Measurements from ENCODE around the gene RAB26.

Gene RAB26

GRCh38 chr16:2142942-2143877 lies 5.2 kb upstream of the RAB26 start:
- no peak for DNase-seq (ENCODE audit: low read depth in 3 of 3, low spot score in 1 of 3)

GRCh38 chr16:2143878-2144485 lies 4.4 kb upstream of the RAB26 start:
- no peak for DNase-seq (ENCODE audit: low read depth in 3 of 3, low spot score in 1 of 3)

- DNase-seq (ENCODE audit: low read depth in 3 of 3, low spot score in 1 of 3): no peak
Measured at GRCh38 chr16:2145843-2146242, 2.6 kb upstream of the RAB26 start.

- DNase-seq (ENCODE audit: low read depth in 3 of 3, low spot score in 1 of 3): no peak
Measured at GRCh38 chr16:2147378-2147777, 1.0 kb upstream of the RAB26 start.

- DNase-seq (ENCODE audit: low read depth in 3 of 3, low spot score in 1 of 3): no peak
Measured at GRCh38 chr16:2148714-2149629, 547 bp downstream of the RAB26 start.

GRCh38 chr16:2149630-2150417 lies 1.4 kb downstream of the RAB26 start:
- no peak for DNase-seq (ENCODE audit: low read depth in 3 of 3, low spot score in 1 of 3)

- no peak for DNase-seq (ENCODE audit: low read depth in 3 of 3, low spot score in 1 of 3)
Measured at GRCh38 chr16:2150418-2151187, 2.2 kb downstream of the RAB26 start.

- DNase-seq (ENCODE audit: low read depth in 3 of 3, low spot score in 1 of 3): no peak
Measured at GRCh38 chr16:2151188-2152091, 3.0 kb downstream of the RAB26 start.

- DNase-seq (ENCODE audit: low read depth in 3 of 3, low spot score in 1 of 3): peak in 1 of 3 donors; percentile 36
Measured at GRCh38 chr16:2152695-2153506, 4.5 kb downstream of the RAB26 start.

- DNase-seq (ENCODE audit: low read depth in 3 of 3, low spot score in 1 of 3): no peak
Measured at GRCh38 chr16:2154533-2155090, 6.2 kb downstream of the RAB26 start.

GRCh38 chr16:2155091-2155950 lies 6.9 kb downstream of the RAB26 start, which contains the start of gene TRAF7:
TRAF7 (plus strand) TSS chr16:2155782; CDS start chr16:2163921, 8,139 bp downstream.
- peak; percentile 88 to 96 (median 94) for DNase-seq (ENCODE audit: low read depth in 3 of 3, low spot score in 1 of 3)

GRCh38 chr16:2155977-2156848 lies 7.8 kb downstream of the RAB26 start:
- no peak for DNase-seq (ENCODE audit: low read depth in 3 of 3, low spot score in 1 of 3)

GRCh38 chr16:2156849-2157224 lies 8.4 kb downstream of the RAB26 start:
- DNase-seq (ENCODE audit: low read depth in 3 of 3, low spot score in 1 of 3): no peak

GRCh38 chr16:2157480-2158261 lies 9.2 kb downstream of the RAB26 start:
- DNase-seq (ENCODE audit: low read depth in 3 of 3, low spot score in 1 of 3): no peak

- no peak for DNase-seq (ENCODE audit: low read depth in 3 of 3, low spot score in 1 of 3)
Measured at GRCh38 chr16:2158262-2158638, 9.8 kb downstream of the RAB26 start.

All from stimulated activated CD4-positive, alpha-beta T cell treated with anti-CD3 and anti-CD28 coated beads, TNF-alpha, amount 100 ng/mL, for 1 hour (primary cell).